Omental fat pad (tissue), 4 donors: ENCODE measurements around the gene OAT. TPM values are rescaled to one million over a fixed set of nuclear protein-coding genes. Genes with fewer than 3 reads are reported as not detected.
A peak's percentile ranks its signal among the peaks of the same experiment; 100 is the strongest.

Source experiments
- ATAC-seq: fragments of 150-250 bp; one replicate; pipeline ENCODE4 v1.9.1; 2016; ENCODE audit warnings: mild to moderate bottlenecking, moderate library complexity; ENCODE audit not compliant: low FRiP score
- DNase-seq: peaks from one replicate; pipeline ENCODE4 v3.0.0-alpha.2; 2019; ENCODE audit warnings: low spot score
- CTCF ChIP-seq, 3 donors: fragments of 450-650 bp; IDR thresholded peaks; one replicate each; pipeline ENCODE4 v1.5.1; 2016 to 2017; ENCODE audit warnings: antibody characterized with exemption in 3 of 3, mild to moderate bottlenecking in 3 of 3, moderate library complexity in 2 of 3
- total RNA-seq, 4 donors: library from RNA; depleted of rRNA; stranded (reverse); fragments of >200 nt; gene quantifications; one replicate each; pipeline ENCODE4 v1.1.0, GENCODE V29; 2016

OAT gene
- total RNA-seq, 4 donors from 2014 or later: 62.4 to 120 (median 85.3) TPM

DNA sequence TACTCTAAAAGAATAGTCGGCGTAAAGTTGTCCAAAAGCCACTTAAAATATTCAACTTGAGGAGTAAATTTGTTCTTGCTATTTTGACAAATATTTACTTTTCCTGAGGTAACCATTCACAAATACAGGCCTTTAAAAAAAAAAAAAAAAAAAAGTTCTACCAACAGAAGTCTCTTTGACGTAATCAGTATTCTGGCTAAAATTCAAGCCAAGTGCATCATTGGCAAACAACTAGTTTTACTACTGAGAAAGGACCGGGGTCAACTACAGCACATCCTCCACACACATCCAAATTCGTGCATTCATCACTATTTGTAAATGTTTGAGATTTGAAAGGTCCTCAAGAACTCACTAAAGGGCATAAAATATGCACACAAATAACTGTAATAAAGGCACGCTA, 2.0 kb downstream of the OAT start:
- TF ChIP-seq CTCF (IDR thresholded peaks at IDR 0.05): no peak

GRCh38 chr10:124415210-124415609, 3.5 kb downstream of the OAT start:
- TF ChIP-seq CTCF (IDR thresholded peaks at IDR 0.05): no peak
- ATAC-seq: no peak
- no peak for DNase-seq

More for the DNA sequence above, 2.0 kb downstream of the OAT start:
- DNase-seq (no peak), ATAC-seq (no peak)

- DNase-seq (no peak), ATAC-seq (no peak)
- no peak for TF ChIP-seq CTCF (IDR thresholded peaks at IDR 0.05)
Measured at GRCh38 chr10:124414076-124414475, 4.6 kb downstream of the OAT start.

GRCh38 chr10:124409696-124410095, 9.0 kb downstream of the OAT start:
- TF ChIP-seq CTCF (IDR thresholded peaks at IDR 0.05): no peak
- no peak for ATAC-seq
- DNase-seq: no peak

DNA sequence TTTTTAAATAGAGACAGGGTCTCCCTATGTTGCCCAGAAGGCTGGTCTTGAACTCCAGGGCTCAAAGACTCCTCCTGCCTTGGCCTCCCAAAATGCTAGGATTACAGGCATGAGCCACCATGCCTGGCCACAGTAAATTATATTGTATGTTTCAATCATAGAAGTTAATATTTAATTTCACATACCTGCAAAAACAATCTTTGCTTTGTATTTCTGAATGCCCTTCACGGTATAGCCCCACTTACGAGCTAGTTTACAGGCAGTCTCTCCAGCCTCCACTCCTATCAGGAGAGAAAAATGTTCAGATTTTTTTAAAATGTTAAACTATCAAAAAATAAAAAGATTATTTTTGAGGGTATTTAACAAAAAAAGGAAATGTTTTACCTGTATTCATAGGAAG, 10.4 kb downstream of the OAT start:
- DNase-seq (no peak), ATAC-seq (no peak)
- no peak for TF ChIP-seq CTCF (IDR thresholded peaks at IDR 0.05)

DNA sequence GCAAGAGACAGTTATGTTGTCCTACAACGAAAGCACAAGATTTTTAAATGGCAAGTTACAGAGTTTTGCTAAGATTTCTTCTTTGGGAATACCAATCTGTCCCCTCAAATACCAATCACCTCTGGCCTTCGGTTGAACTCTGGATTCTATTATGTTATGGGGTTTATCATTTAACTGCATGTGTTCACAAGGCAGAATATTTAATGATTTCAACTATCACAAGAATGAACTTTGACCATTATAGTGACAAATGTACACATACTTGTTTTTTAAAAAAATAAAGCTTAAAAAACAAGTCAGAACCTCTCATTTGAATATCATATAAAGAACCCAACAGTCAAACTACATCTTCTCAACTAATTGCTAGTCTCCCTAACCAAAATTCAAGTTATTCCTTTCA, 11.3 kb downstream of the OAT start:
- ATAC-seq (no peak), DNase-seq (no peak)
- TF ChIP-seq CTCF (IDR thresholded peaks at IDR 0.05): no peak

DNA sequence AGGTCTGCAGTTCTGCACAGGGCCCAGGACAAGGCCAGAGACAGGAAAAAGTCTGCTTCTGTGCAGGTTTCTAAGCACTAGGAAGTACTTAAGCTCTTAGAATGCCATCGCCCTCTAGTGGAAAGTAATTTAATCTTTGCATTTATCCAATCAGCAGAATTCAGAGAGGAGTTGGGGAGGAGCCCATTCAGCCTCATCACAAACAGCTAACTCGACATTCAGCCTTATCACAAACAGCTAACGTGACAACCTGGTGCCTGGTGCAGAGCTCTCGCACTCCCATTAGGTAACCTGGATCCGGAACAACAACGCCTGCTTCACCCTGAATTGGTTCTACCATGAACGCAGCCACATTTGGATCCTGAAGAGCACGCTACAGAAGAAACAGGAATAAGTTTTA, 15.2 kb downstream of the OAT start:
- DNase-seq (no peak), ATAC-seq (peak; percentile 84)
- peak in 1 of 3 donors; percentile 23 for TF ChIP-seq CTCF (IDR thresholded peaks at IDR 0.05)
